GM23248 (cell line): ENCODE data around the gene MRFAP1. TPM values are rescaled to one million over a fixed set of nuclear protein-coding genes. Genes with fewer than 3 reads are reported as not detected.

Source experiments
- DNase-seq: peaks from one replicate; pipeline ENCODE4 v3.0.0-alpha.2; 2015
- H2AFZ ChIP-seq: fragments of 200-600 bp; sonication (generic); 2 replicates; pipeline ENCODE4 v1.6.1; 2016; ENCODE audit warnings: antibody characterized with exemption
- H3F3A ChIP-seq: fragments of 200-600 bp; sonication (generic); 2 replicates; pipeline ENCODE4 v1.6.1; 2016; ENCODE audit warnings: mild to moderate bottlenecking, antibody characterized with exemption, mixed run types; ENCODE audit not compliant: insufficient read depth
- H3K27ac ChIP-seq: fragments of 200-600 bp; sonication (generic); 2 replicates; pipeline ENCODE4 v1.5.1; 2016; ENCODE audit warnings: mild to moderate bottlenecking
- H3K27me3 ChIP-seq: fragments of 200-600 bp; sonication (generic); replicated peaks from 2 replicates; pipeline ENCODE4 v1.6.1; 2016; ENCODE audit warnings: mild to moderate bottlenecking; ENCODE audit not compliant: insufficient read depth
- H3K36me3 ChIP-seq: fragments of 200-600 bp; sonication (generic); 2 replicates; pipeline ENCODE4 v1.6.1; 2016; ENCODE audit warnings: low read depth, mild to moderate bottlenecking
- H3K4me1 ChIP-seq: fragments of 200-600 bp; sonication (generic); 2 replicates; pipeline ENCODE4 v1.6.1; 2016; ENCODE audit warnings: mild to moderate bottlenecking; ENCODE audit not compliant: insufficient read depth
- H3K4me2 ChIP-seq: fragments of 200-600 bp; sonication (generic); one replicate; pipeline ENCODE4 v1.6.1; 2016; ENCODE audit warnings: mild to moderate bottlenecking; ENCODE audit not compliant: unreplicated experiment
- H3K4me3 ChIP-seq: fragments of 200-600 bp; sonication (generic); 2 replicates; pipeline ENCODE4 v1.5.1; 2016; ENCODE audit warnings: mild to moderate bottlenecking
- H3K79me2 ChIP-seq: fragments of 200-600 bp; sonication (generic); 2 replicates; pipeline ENCODE4 v1.6.1; 2016; ENCODE audit warnings: mild to moderate bottlenecking; ENCODE audit not compliant: insufficient read depth
- H3K9ac ChIP-seq: fragments of 200-600 bp; sonication (generic); 2 replicates; pipeline ENCODE4 v1.6.1; 2016; ENCODE audit warnings: mild to moderate bottlenecking
- H3K9me2 ChIP-seq: fragments of 200-600 bp; sonication (generic); 2 replicates; pipeline ENCODE4 v1.6.1; 2016; ENCODE audit warnings: mixed run types, mild to moderate bottlenecking, moderate library complexity; ENCODE audit not compliant: insufficient read depth
- H3K9me3 ChIP-seq: fragments of 200-600 bp; sonication (generic); one replicate; pipeline ENCODE4 v1.6.1; 2017; ENCODE audit warnings: low read depth
- H4K20me1 ChIP-seq: fragments of 200-600 bp; sonication (generic); 2 replicates; pipeline ENCODE4 v1.6.0; 2016; ENCODE audit not compliant: insufficient read depth
- EZH2 ChIP-seq: fragments of 200-600 bp; sonication (generic); IDR thresholded peaks from 2 replicates; pipeline ENCODE4 v1.6.1; 2018; ENCODE audit warnings: antibody characterized with exemption, mild to moderate bottlenecking; ENCODE audit not compliant: insufficient read depth, poor library complexity, severe bottlenecking
- EZH2phosphoT487 ChIP-seq: fragments of 200-600 bp; sonication (generic); IDR thresholded peaks from 2 replicates; pipeline ENCODE4 v1.6.1; 2018; ENCODE audit warnings: antibody characterized with exemption, moderate library complexity, mild to moderate bottlenecking, low read depth; ENCODE audit not compliant: insufficient read depth
- WGBS, 2 experiments: methylation state at CpG; one replicate each; pipeline ENCODE4 v1.1.6; 2015 to 2017; ENCODE audit warnings: low lambda C conversion rate in 2 of 2, low coverage in 1 of 2; ENCODE audit errors: missing lambda C conversion rate in 2 of 2; 5-methylcytosine and 5-hydroxymethylcytosine counted together
- in situ Hi-C: fragments of 300-500 bp; cut with MboI; formaldehyde crosslinking; loops from 2 replicates; pipeline ENCODE4 v1.15.0; 2020
- polyA plus RNA-seq: library from polyadenylated mRNA; unstranded; fragments of >200 nt; fragmentation: Nextera tagmentation; extraction: Ambion mirVana; gene quantifications from 2 replicates; pipeline ENCODE4 v1.2.1, GENCODE V29; 2016
- total RNA-seq: library from RNA; depleted of rRNA; stranded (reverse); fragments of >200 nt; shearing (Covaris generic); gene quantifications from 2 replicates; pipeline ENCODE4 v1.2.3, GENCODE V29; 2014

MRFAP1 gene
- total and polyA plus RNA-seq, 2 experiments from 2014 or later = 108 to 261 TPM

DNA sequence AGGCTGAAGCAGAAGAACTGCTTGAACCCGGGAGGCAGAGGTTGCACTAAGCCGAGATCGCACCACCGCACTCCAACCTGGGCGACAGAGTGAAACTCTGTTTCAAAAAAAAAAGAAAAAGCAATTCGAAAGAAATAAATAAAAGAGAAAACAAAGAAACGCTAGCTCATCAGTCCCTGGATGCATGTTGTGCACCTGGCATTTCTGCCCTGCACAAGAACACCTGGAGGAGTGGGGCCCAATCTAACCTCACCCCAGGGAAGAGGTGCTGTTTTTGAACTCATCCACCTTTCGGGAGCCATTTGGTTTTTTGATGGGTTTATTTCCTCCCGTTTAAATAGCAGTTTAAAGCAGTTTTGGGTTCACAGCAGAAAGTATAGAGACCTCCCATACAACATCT lies 5.7 kb upstream of the MRFAP1 start:
- H3K79me2 ChIP-seq = peaks cover 5% of the 10 kb centered on the region; the same call in 1 of the 2 replicates
- 0 out of 2 replicates have a peak, but pooled peaks cover 5% of the 10 kb centered on the region for H3K4me1 ChIP-seq
- no peak overlapping the region for H3K9ac ChIP-seq
- H3K4me3 ChIP-seq = no peak overlapping the region
- 88 to 91% methylated on average over 9 of the region's 9 CpGs for WGBS, 2 experiments
- H3K27ac ChIP-seq = no peak overlapping the region
- no peaks in the 10 kb centered on the region for H3K27me3 ChIP-seq
- no peak overlapping the region for H2AFZ ChIP-seq
- TF ChIP-seq EZH2phosphoT487 = no peak
- no peak for TF ChIP-seq EZH2
- DNase-seq = no peak
- no peaks in the 10 kb centered on the region for H3K36me3 ChIP-seq
- no peaks in the 10 kb centered on the region for H3K9me3 ChIP-seq
- in situ Hi-C loops = no loop called here
- H4K20me1 ChIP-seq = no peaks in the 10 kb centered on the region
- no peaks in the 10 kb centered on the region for H3K9me2 ChIP-seq
- no peak overlapping the region for H3K4me2 ChIP-seq
- no peaks in the 10 kb centered on the region for H3F3A ChIP-seq

DNA sequence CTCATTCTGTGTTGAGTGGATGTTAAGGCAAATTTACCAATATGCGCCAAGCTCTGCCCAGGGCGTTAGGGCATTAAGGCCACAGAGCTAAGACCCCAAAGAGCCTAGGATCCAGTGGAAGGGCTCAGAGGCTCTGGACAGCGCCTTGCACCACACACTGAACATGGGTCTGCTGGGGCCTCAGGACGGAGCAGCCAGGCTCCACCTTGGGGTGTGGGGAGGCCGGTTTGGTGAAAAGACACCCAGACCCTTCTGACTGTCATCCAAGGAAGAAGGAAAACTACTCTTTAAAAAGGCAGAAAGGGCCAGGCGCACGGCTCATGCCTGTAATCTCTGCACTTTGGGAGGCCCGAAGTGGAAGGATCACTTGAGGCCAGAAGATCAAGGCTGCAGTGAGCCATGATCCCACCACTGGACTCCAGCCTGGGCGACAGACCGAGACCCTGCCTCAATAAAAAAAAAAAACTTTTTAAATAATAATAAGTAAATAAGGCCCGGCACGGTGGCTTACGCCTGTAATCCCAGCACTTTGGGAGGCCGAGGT lies 1.3 kb upstream of the MRFAP1 start:
- 90 to 91% methylated on average over 14 of the region's 14 CpGs for WGBS, 2 experiments
- Histone ChIP-seq H3K9me3 (no peaks in the 10 kb centered on the region), H3K9me2 (no peaks in the 10 kb centered on the region), H3K4me1 (peaks cover 16% of the 10 kb centered on the region), H3K79me2 (peaks cover 32% of the 10 kb centered on the region), H3K4me3 (no peak overlapping the region), H3K27me3 (no peaks in the 10 kb centered on the region), H3K4me2 (peak overlapping the region; percentile 77), H3K27ac (no peak overlapping the region), H4K20me1 (peaks cover 7% of the 10 kb centered on the region; the same call in 1 of the 2 replicates), H3K9ac (no peak overlapping the region), H2AFZ (no peak overlapping the region), H3F3A (peaks cover 17% of the 10 kb centered on the region), H3K36me3 (peaks cover 11% of the 10 kb centered on the region)
- in situ Hi-C loops = no loop called here
- no peak for DNase-seq
- no peak for TF ChIP-seq EZH2
- no peak for TF ChIP-seq EZH2phosphoT487

GRCh38 chr4:6641164-6641970 lies 882 bp downstream of the MRFAP1 start:
- 1% methylated on average over 50 of the region's 50 CpGs for WGBS, 2 experiments
- peaks cover 39% of the 10 kb centered on the region for H3K79me2 ChIP-seq

GRCh38 chr4:6641971-6642320 lies 1.5 kb downstream of the MRFAP1 start:
- Histone ChIP-seq H3K9me3 (no peaks in the 10 kb centered on the region), H3K36me3 (peaks cover 11% of the 10 kb centered on the region), H3K79me2 (peaks cover 39% of the 10 kb centered on the region), H2AFZ (no peak overlapping the region), H3K4me1 (peaks cover 16% of the 10 kb centered on the region), H3K4me3 (peak overlapping the region; percentile 90), H3K27ac (peak overlapping the region; percentile 92), H4K20me1 (peaks cover 7% of the 10 kb centered on the region; the same call in 1 of the 2 replicates), H3K4me2 (peak overlapping the region; percentile 92), H3K27me3 (no peaks in the 10 kb centered on the region), H3K9me2 (no peaks in the 10 kb centered on the region), H3F3A (peaks cover 21% of the 10 kb centered on the region), H3K9ac (peak overlapping the region; percentile 94)
- in situ Hi-C loops = no loop called here
- DNase-seq = peak; percentile 66
- TF ChIP-seq EZH2 = no peak
- TF ChIP-seq EZH2phosphoT487 = no peak
- 16 to 32% methylated on average over 5 of the region's 5 CpGs for WGBS, 2 experiments

More at GRCh38 chr4:6641164-6641970, 882 bp downstream of the MRFAP1 start:
- H3F3A ChIP-seq = peaks cover 21% of the 10 kb centered on the region
- H3K36me3 ChIP-seq = peaks cover 11% of the 10 kb centered on the region
- H3K9me2 ChIP-seq = no peaks in the 10 kb centered on the region
- peak overlapping the region; percentile 94 for H3K9ac ChIP-seq
- peak; percentile 87 for DNase-seq
- peak overlapping the region; percentile 90 for H2AFZ ChIP-seq
- peak overlapping the region; percentile 92 for H3K4me2 ChIP-seq
- H3K4me3 ChIP-seq = peak overlapping the region; percentile 90
- TF ChIP-seq EZH2 = no peak
- no peak for TF ChIP-seq EZH2phosphoT487
- in situ Hi-C loops = no loop called here
- peak overlapping the region; percentile 92 for H3K27ac ChIP-seq
- no peaks in the 10 kb centered on the region for H3K9me3 ChIP-seq
- H4K20me1 ChIP-seq = peaks cover 7% of the 10 kb centered on the region; the same call in 1 of the 2 replicates
- no peaks in the 10 kb centered on the region for H3K27me3 ChIP-seq
- peaks cover 16% of the 10 kb centered on the region for H3K4me1 ChIP-seq
